Measurements from ENCODE around the gene EIF4E3.

The EIF4E3 gene

DNA sequence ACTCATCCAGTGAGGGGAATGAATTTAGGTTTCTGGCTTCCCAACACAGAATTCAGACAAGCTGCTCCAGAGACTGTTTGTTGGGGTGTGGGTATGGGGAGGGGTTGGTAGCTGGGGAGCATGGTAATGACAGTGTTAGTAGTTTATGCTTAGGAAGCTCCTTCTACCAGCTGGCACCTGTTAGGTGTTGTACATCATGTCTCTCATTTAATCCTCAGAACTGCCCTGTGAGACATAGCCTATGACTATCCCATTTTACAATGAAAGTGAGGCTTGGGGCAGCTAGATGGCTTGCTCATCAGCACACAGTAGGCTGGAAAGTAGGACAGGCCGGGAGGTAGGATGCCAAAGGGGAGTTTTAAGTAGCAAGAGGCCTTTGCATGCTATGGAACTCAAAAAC, 2.5 kb downstream of the EIF4E3 start:
- no peak for DNase-seq

GRCh38 chr3:71721651-71722157, 3.5 kb downstream of the EIF4E3 start:
- no peak for DNase-seq

DNA sequence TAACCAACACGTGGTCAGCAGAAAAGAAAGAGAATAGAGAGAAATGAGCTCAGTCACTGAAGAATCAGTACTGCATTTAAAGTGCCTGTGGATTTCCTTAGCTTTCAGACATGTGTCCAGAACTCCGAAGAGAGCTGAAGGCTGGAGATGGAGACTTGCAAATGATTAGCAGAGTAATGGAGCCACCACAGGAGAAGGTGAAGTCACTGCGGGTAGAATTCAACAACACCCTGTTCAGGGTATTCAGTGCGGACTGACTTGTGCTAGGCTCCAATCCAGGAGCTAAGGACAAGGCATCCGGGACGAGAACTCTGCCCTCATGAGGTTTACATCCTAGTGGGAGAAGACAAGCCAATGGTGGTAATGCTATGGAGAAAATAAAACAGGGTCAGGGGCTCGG, 4.2 kb downstream of the EIF4E3 start:
- DNase-seq, result no peak

GRCh38 chr3:71718072-71718471, 7.1 kb downstream of the EIF4E3 start:
- no peak for DNase-seq

GRCh38 chr3:71714595-71714994, 10.6 kb downstream of the EIF4E3 start:
- no peak for DNase-seq

- DNase-seq, result no peak
These were observed 12.2 kb downstream of the EIF4E3 start for GRCh38 chr3:71713041-71713440.

GRCh38 chr3:71710906-71711494, 14.2 kb downstream of the EIF4E3 start:
- no peak for DNase-seq

DNA sequence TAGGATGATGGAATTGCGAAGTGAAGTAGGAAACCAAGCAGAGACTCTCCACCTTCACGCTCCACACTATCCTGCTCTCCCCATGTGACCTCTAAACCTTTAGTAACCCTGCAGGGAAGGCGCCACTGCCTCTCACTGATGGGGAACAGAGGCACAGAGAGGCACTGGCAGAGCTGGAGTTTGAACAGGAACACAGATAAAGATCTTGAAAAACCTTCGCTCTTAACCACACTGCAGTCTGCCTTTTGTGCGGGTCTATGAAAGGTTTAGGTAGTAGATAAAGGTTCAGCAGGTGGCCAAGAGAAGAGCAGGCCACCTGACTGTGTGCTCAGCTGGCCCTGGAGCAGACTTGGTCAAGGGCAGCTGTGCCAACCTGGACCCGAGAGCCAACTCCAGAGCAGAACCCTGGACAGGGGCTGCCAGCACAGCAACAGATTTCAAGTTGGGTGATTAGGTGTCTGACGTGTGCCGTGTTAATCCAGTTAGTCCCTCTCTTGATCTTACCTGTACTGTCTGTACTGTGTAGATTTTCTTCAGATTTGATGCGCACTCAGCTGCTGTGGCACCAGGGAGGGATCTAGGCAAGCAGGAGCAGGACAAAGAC, 15.2 kb downstream of the EIF4E3 start:
- DNase-seq, result no peak

DNA sequence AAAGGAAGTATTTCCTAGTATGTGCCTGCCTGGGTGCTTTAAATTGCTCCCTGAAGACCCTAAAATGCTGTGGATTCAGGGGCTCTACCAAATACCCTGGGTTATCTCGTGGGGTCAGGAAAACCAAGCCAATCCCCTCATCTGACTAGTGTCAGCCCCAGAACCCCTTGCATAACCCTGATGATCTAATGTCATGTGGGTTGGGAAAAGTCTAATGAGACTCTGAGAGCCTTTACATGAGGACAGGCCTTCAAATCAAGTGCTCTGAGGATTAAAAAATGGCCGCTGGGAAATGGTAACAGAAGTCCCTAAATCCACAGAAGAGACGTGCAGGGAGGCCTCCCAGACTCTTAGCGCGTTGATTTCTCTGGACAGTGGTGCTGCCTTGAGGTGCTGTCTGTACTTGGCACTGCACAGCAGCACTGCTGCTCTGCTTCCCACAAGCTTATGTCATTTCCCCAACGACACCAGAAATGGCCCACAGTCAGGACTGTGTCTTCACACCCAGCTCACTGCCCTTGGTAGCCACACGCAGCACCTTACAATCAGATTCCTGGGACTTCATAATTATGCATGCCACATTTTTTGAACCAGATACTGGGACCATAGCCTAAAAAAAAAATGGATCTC, 16.6 kb downstream of the EIF4E3 start:
- DNase-seq, result no peak

DNA sequence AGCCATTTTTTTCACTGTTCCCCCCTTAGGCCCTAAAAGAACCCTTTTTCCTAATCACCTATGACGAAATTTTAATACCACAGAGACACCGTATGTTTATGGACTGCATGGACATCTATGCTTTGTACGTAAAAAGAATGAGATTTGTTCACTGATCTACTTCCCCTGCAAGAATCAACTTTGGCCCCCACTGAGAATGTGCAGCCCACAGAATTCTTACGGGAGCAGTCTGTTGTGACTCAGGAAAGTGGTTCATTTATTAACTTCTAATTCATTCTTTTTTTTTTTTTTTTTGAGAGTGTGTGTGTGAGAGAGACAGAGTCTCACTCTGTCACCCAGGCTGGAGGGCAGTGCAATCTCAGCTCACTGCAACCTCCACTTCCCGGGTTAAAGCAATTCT, 17.6 kb downstream of the EIF4E3 start:
- DNase-seq, result no peak

DNA sequence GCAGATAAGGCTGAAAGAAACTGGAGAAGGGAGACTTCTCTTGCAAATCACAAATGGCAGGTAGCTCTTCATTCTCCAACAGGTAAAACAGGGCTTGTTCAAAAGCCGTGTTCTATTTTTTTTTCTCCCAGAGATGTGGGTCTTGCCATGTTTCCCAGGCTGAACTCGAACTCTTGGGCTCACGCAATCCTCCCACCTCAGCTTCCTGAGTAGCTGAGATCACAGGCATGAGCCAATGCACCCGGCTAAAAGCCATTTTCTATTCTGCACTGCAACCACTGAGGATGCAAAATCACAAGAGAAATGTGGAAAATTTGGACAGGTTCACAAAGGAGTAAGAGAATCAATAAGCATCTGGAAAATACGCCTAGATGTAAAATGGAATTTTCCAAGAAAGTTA, 19.5 kb downstream of the EIF4E3 start:
- DNase-seq, result no peak

DNA sequence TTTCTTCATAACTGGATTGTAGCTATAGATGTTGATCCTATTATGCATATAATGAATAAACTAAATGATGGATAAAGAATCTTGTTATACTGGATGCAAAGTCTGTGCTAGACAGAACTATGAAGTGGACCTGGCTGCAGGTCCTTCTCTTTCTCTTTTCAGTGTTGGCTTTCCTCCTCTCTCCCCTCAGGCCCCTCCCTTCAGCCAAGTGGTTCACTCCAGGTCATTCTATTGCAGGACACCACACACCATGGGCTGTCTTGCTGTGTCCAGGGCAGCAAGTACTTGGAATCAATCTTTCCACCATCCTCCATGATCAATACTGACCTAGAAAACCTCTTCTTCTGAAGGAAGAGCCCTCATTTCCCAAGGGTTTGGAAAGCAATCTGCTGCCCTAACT, 20.3 kb downstream of the EIF4E3 start:
- no peak for DNase-seq

GRCh38 chr3:71703797-71704196, 21.4 kb downstream of the EIF4E3 start:
- DNase-seq, result no peak

DNA sequence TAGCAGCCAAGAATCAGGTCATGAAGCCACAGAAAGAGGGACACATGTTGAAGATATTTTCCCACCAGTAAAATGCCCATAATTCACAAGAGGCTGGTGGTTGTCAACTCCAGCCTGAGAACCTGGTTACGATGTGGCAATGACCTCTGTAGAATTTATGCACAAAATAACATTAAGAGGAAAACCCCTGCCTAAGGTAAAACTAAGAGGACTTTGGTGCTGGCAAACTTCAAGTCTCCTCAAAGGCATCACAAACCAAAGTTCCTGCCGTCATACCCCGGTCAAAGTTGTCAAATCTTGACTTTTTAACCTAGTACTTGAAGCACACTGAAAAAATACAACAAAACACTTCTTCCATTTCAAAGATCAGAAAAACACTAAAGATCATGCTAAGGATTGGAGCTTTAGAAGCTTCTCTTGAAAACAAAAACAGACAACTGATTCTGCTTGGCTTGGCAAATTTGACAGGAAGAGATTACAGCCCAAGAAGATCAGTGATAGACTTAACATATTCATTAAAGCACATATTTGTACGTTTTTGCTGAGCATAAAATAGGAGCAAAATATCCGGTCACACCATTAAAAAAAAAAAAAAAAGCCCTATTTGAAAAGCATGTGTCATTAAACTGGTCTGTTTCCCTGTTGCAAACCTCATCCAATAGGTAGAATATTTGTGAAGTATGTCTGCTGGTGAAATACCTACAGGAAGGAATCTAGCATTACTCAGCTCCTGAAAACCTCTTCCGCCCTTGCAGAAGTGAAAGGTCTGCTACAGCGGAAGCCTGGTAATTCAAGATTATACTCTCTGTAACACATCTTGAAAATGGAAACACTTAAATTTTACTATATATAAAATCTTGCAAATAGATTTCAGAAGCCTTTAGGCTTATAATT, 22.8 kb downstream of the EIF4E3 start:
- DNase-seq, result peak; percentile 67

GRCh38 chr3:71701251-71701762, 23.9 kb downstream of the EIF4E3 start:
- DNase-seq, result no peak

DNA sequence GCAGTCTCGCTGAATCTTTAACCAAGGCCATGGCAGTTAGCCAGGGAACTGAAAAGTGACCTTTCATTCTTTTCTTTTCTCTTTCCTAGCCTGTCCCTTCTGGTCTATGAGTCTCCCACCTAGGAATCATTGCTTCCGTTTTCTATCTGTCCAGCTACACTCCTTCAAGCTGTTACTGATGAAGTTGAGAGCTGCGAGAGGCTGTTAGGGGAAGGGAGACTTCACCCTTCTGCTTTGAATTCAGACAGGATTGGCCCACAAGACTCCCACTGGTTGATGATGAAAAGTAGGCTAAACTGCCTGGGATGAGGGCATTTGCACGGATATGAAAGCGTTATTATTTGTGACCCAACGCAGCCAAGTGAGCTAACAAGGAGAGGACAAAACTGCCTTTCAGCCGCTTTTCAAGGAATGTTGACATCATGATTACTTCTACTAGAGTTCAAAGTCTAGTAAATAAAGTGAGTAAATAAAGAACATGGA, 30.2 kb downstream of the EIF4E3 start:
- DNase-seq, result no peak

GRCh38 chr3:71694358-71694999, 30.7 kb downstream of the EIF4E3 start:
- DNase-seq, result no peak

DNA sequence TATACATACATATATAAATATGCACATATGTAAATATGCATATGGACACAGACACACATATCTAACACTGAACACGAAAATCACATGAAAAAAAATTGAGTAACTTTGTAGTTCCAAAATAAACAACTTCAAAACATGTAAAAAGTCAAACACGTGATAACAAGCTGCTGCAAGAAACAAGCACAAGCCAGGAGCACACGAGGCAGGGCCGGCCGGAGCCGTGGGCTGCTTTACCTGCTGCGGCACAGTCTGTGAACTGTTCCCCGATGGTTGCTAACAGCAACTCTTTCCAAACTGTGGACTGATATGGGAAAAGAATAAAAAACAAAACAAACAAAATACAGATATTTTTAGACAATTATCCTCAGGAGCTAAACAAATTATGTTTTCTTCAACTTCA, 31.6 kb downstream of the EIF4E3 start:
- no peak for DNase-seq

DNA sequence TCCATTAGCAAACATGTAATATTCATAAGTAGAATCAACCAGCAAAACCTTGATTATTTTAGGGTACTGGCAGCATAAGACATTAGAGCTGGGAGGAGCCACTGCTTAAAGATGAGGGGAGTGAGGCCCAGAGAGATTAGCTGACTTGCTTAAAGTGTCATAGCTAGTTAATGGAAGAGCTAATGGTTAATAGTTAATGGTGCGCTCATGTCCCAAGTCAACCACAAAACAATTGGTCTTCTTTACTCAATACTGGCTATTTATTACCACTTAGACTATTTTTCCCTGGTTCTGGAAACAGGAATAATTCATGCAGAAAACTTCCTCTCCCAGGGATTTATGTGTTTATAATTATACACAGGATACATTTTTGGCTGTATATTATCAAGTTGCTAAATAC, 33.1 kb downstream of the EIF4E3 start:
- DNase-seq, result no peak

DNA sequence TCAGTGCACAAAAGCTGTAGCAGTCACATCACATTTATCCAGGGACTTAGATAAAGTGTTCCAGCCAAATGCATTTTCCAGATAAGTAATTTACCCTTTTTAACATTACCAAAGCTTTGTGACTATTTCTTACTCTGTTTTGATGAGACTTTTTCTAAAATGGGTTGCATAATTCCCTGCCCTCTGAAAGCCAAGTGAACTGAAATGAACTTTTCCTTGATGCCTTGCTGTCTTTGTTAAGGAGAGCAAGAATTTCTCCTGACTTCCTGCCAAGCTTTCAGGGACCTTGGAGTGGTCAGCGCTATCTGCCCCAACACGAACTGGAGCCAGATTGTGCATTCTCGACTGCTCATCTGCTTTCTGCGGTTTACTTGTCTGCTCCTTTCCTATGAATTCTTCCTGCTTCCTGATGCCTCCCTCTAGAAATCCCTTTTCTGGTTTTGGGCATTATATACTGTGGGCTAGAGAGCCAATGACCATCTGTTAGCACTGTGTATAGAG, 34.8 kb downstream of the EIF4E3 start:
- DNase-seq, result no peak

GRCh38 chr3:71689291-71689690, 35.9 kb downstream of the EIF4E3 start:
- DNase-seq, result no peak

DNA sequence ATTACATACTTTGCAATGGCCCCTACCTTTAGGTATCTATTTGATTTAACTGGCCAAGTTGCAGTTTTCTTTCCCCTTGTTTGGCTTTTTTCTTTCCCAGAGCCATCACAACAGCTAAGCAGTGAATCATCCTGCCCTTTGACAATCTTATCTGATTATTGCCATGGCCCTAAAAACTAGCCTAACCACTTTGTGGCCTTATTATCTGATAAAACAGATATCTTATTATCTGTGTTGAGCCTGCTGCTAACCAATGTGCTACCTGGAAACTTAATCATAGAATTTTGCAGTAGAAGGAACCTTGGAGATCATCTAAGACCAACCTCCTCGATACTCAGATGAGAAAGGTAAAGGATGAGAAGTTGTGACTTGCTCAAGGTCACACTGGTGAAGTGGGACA, 37.1 kb downstream of the EIF4E3 start:
- no peak for DNase-seq

All from KG1 (cell line).